Measurements from ENCODE around the gene TPRX1. TPM values are rescaled to one million over a fixed set of nuclear protein-coding genes. Genes with fewer than 3 reads are reported as not detected.

Gene TPRX1
- total RNA-seq, result not detected in 2 replicates

GRCh38 chr19:47804451-47804850 lies at the start of gene TPRX1:
TSS of gene TPRX1 (minus strand) at chr19:47804551. CDS start at chr19:47804539, 12 bp downstream.

GRCh38 chr19:47821460-47822020 lies 17.2 kb upstream of the TPRX1 start, which contains the start of gene CRX:
TSS of gene CRX (plus strand) at chr19:47821937. CDS start at chr19:47834444, 12,507 bp downstream.

GRCh38 chr19:47778049-47778953 lies 26.1 kb downstream of the TPRX1 start, which contains the start of gene SELENOW:
TSS of gene SELENOW (plus strand) at chr19:47778703. CDS start at chr19:47778786, 83 bp downstream.

Other genes starting within 250 kb of the TPRX1 start
- not detected in 2 replicates for gene ZNF541, start 231.4 kb downstream of the TPRX1 start, total RNA-seq
- gene BICRA, start 195.4 kb downstream of the TPRX1 start, total RNA-seq, result 5.9 and 6.0 TPM in 2 replicates
- gene EHD2, start 91.1 kb downstream of the TPRX1 start, total RNA-seq, result 80.8 and 117 TPM in 2 replicates
- gene NOP53, start 59.0 kb downstream of the TPRX1 start, total RNA-seq, result 128 and 171 TPM in 2 replicates
- gene SELENOW, start 25.8 kb downstream of the TPRX1 start, total RNA-seq, result 636 and 696 TPM in 2 replicates
- gene CRX, start 17.4 kb upstream of the TPRX1 start, total RNA-seq, result not detected in 2 replicates
- not detected in 2 replicates for gene TPRX2, start 54.7 kb upstream of the TPRX1 start, total RNA-seq
- not detected in 2 replicates for gene SULT2A1, start 81.8 kb upstream of the TPRX1 start, total RNA-seq
- gene BSPH1, start 187.6 kb upstream of the TPRX1 start, total RNA-seq, result not detected in 2 replicates
- not detected in 2 replicates for gene ELSPBP1, start 190.1 kb upstream of the TPRX1 start, total RNA-seq
- gene CABP5, start 239.5 kb upstream of the TPRX1 start, total RNA-seq, result not detected in 2 replicates

Measured in hair follicular keratinocyte (primary cell).